Ascending aorta (tissue), 2 donors: ENCODE measurements around the gene CYB5R3. TPM values are rescaled to one million over a fixed set of nuclear protein-coding genes. Genes with fewer than 3 reads are reported as not detected.

Source experiments
- DNase-seq, 2 donors: peaks; one replicate each; pipeline ENCODE4 v3.0.0-alpha.2; 2019; ENCODE audit warnings: low spot score in 2 of 2
- H3K27ac ChIP-seq, 2 donors: fragments of 200-600 bp; sonication (generic); one replicate each; pipeline ENCODE4 v1.5.1; 2016 to 2017; ENCODE audit warnings: mild to moderate bottlenecking in 1 of 2
- H3K27me3 ChIP-seq: fragments of 200-600 bp; sonication (generic); one replicate; pipeline ENCODE4 v1.5.1; 2017
- H3K36me3 ChIP-seq, 2 donors: fragments of 200-600 bp; sonication (generic); one replicate each; pipeline ENCODE4 v1.5.1; 2016
- H3K4me1 ChIP-seq, 2 donors: fragments of 200-600 bp; sonication (generic); one replicate each; pipeline ENCODE4 v1.5.1; 2016 to 2017; ENCODE audit warnings: mild to moderate bottlenecking in 1 of 2
- H3K4me3 ChIP-seq, 2 donors: fragments of 200-600 bp; sonication (generic); one replicate each; pipeline ENCODE4 v1.5.1; 2016 to 2017; ENCODE audit warnings: mild to moderate bottlenecking in 1 of 2
- H3K9me3 ChIP-seq, 2 donors: fragments of 200-600 bp; sonication (generic); one replicate each; pipeline ENCODE4 v1.5.1; 2016
- intact Hi-C: fragments of 100-400 bp; cut with DNase I; formaldehyde crosslinking; loops from one replicate; pipeline ENCODE4 v1.15.1; 2023
- total RNA-seq: library from RNA; depleted of rRNA; stranded (reverse); fragments of >200 nt; gene quantifications from one replicate; pipeline ENCODE4 v1.1.0, GENCODE V29; 2016
- TF ChIP-seq, protein P1 (sequence below), 3 experiments: fragments of 200-600 bp in 2 of 3; fragments of 450-650 bp in 1 of 3; sonication (generic) in 2 of 3; IDR thresholded peaks; one replicate each; pipeline ENCODE4 v1.5.1; 2016 to 2019; ENCODE audit warnings: antibody characterized with exemption in 3 of 3, mild to moderate bottlenecking in 1 of 3, moderate library complexity in 1 of 3

CYB5R3 gene
- total RNA-seq, 1 donor from 2014 or later: 455 TPM

DNA sequence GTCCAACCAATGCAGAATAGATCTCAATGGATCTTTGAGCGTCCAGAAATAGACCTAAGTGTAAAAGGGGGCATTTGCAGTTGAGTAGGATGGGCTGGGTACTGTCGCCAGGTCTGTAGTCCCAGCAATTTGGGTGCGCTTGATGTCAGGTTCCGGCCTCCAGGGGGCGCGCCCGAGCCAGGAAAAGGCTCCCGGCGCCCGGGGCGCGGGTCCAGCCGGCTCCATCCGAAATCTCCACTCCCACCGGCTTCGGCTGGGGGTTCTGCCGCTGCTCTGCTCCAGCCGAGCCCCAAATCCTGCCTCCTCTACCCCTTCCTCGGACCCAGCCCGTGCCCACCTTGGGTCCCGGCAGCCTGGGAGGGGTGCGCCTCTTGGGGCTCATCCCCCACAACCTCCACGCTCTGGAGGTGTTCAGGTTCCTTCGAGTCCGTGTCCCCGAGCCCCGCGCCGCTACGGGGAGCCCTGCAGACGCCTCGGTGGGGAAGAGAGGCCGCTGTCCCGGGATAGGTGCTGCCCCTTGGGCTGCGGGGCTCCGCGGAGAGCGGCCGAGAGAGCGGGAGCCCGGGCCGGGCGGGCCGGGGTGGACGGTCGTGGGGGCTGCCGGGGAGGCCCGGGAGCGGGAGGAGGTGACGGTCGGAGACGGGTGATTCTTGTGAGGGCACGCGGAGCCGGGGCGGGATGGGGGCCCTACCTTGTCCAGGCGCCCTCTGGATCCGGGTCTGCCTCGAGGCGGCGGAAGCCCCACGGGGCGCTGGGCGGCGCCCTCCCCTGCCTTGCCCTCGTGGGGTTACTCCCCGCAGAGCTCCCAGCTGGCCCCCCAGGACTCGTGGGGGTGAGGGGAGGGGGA lies 13.0 kb upstream of the CYB5R3 start:
- H3K27ac ChIP-seq: peak overlapping the region; percentile 17 to 34
- TF ChIP-seq, protein P1, sequence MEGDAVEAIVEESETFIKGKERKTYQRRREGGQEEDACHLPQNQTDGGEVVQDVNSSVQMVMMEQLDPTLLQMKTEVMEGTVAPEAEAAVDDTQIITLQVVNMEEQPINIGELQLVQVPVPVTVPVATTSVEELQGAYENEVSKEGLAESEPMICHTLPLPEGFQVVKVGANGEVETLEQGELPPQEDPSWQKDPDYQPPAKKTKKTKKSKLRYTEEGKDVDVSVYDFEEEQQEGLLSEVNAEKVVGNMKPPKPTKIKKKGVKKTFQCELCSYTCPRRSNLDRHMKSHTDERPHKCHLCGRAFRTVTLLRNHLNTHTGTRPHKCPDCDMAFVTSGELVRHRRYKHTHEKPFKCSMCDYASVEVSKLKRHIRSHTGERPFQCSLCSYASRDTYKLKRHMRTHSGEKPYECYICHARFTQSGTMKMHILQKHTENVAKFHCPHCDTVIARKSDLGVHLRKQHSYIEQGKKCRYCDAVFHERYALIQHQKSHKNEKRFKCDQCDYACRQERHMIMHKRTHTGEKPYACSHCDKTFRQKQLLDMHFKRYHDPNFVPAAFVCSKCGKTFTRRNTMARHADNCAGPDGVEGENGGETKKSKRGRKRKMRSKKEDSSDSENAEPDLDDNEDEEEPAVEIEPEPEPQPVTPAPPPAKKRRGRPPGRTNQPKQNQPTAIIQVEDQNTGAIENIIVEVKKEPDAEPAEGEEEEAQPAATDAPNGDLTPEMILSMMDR (IDR thresholded peaks at IDR 0.05): peak; percentile 75 to 92 (median 77)
- H3K4me1 ChIP-seq: peaks cover 0 to 8% of the 10 kb centered on the region in 2 donors
- intact Hi-C loops: loop anchor here (1.0 to 5.0 kb wide), 4 partner anchors 21 to 205 kb away; partner anchors contain the start of gene A4GALT
- H3K27me3 ChIP-seq: no peaks in the 10 kb centered on the region
- no peaks in the 10 kb centered on the region for H3K36me3 ChIP-seq
- DNase-seq: peak in 1 of 2 donors; percentile 88
- H3K4me3 ChIP-seq: peak overlapping the region; percentile 43 to 65
- H3K9me3 ChIP-seq: no peaks in the 10 kb centered on the region

DNA sequence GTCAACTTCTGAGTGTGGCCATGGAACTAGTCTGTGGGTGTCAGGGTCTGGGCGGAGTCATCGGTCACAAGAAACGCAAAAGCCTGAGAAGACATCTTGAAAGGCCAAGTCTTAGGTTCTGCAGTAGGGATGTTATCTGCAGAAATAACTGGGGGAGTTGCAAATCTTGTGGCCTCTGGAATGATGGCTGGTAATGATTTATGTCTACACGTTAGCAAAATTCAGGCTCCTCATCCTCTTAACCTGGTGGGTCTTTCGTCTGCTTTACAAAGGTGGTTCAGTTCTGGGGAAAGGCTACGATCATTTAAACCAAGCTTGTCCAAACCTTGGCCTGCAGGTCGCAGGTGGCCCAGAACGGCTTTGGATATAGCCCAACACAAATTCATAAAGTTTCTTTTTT lies 7.4 kb upstream of the CYB5R3 start:
- TF ChIP-seq, protein P1 (IDR thresholded peaks at IDR 0.05): no peak
- intact Hi-C loops: loop anchor here (10.0 kb wide), 1 partner anchor 428 kb away; the partner anchor contains the start of gene TTLL1
- Histone ChIP-seq H3K9me3 (no peaks in the 10 kb centered on the region), H3K4me3 (no peak overlapping the region), H3K27me3 (no peaks in the 10 kb centered on the region), H3K4me1 (peaks cover 0 to 2% of the 10 kb centered on the region in 2 donors), H3K36me3 (no peaks in the 10 kb centered on the region), H3K27ac (no peak overlapping the region)
- DNase-seq: no peak

DNA sequence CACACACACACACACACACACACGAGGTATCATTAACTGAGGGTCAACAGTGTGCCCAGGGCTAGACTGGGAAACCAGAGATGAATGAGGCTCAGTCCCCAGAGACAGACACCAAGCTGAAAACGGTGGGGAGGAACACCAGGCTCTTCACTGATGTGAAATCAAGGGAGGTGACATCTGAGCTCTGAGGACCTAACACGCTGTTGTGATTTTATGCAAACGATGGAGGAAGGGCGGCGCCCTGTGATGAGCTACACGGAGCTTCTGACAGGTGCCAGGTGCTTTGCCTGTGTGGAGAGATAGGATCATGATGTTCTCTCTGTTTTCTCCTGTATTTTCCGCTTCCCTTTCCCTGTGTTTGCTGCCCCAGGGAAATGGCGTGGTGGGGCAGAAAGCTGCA lies 6.5 kb upstream of the CYB5R3 start:
- TF ChIP-seq, protein P1 (IDR thresholded peaks at IDR 0.05): no peak
- DNase-seq: no peak
- Histone ChIP-seq H3K36me3 (no peaks in the 10 kb centered on the region), H3K4me3 (no peak overlapping the region), H3K4me1 (no peaks in the 10 kb centered on the region), H3K27ac (no peak overlapping the region), H3K9me3 (no peaks in the 10 kb centered on the region), H3K27me3 (no peaks in the 10 kb centered on the region)
- intact Hi-C loops: loop anchor here (10.0 kb wide), 1 partner anchor 429 kb away; the partner anchor contains the start of gene TTLL1

DNA sequence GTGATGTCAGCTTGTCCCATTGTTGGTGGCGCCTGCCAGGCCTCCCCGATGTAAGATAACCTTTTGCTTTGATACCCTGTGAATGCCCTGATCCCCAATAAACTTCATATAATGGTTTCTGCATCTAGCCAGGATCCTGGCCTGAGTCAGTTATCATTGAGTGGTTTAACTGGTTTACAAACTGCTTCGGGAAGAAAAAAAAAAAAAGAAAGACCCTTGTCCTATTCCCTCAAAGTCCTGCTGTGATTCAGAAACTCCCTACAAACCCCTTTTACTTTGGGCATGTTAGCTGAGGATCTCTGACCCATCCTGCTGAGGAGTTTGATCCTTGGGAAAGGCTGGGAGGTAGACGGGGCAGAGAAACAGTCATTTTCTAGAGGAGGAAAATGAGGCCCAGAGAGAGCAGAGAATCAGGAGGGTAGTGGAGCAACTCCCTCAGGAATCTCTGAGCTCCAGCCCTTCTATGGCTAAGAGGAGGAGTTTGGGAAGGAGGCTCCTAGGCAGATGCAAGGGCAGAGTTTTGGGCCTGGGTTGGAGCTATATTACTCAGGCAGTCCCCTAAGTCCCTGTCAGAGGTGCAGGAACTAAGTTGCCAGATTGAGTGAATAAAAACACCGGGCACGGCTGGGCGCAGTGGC lies 5.4 kb upstream of the CYB5R3 start:
- DNase-seq: no peak
- peaks cover 2% of the 10 kb centered on the region in 2 donors for H3K4me1 ChIP-seq
- TF ChIP-seq, protein P1 (IDR thresholded peaks at IDR 0.05): no peak
- no peak overlapping the region for H3K27ac ChIP-seq
- H3K36me3 ChIP-seq: no peaks in the 10 kb centered on the region
- no peaks in the 10 kb centered on the region for H3K27me3 ChIP-seq
- no peak overlapping the region for H3K4me3 ChIP-seq
- intact Hi-C loops: loop anchor here (10.0 kb wide), 1 partner anchor 430 kb away; the partner anchor contains the start of gene TTLL1
- H3K9me3 ChIP-seq: no peaks in the 10 kb centered on the region

DNA sequence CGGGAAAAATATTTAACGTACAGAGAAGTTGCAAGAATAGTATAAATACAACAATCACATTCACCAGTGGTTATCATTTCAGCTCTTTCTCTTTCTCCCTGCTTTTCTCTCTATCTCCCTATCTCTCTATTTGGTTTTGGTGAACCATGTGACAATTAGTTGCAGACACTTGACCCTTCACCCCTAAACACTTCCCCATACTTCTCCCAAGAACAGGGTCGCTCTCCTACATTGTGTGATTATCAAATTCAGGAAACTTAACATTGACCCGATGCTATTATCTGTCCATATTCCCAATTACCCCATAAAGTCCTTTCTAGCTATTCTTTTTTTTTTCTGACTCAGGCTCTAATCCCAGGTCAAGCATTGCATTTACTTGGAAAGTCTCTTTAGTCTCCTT lies 4.8 kb upstream of the CYB5R3 start:
- Histone ChIP-seq H3K4me1 (peaks cover 2 to 3% of the 10 kb centered on the region in 2 donors), H3K4me3 (no peak overlapping the region), H3K36me3 (no peaks in the 10 kb centered on the region), H3K27ac (no peak overlapping the region), H3K27me3 (no peaks in the 10 kb centered on the region), H3K9me3 (no peaks in the 10 kb centered on the region)
- intact Hi-C loops: loop anchor here (10.0 kb wide), 1 partner anchor 431 kb away; the partner anchor contains the start of gene TTLL1
- TF ChIP-seq, protein P1 (IDR thresholded peaks at IDR 0.05): no peak
- no peak for DNase-seq
